ENCODE results near the gene HINT2. TPM values are rescaled to one million over a fixed set of nuclear protein-coding genes. Genes with fewer than 3 reads are reported as not detected.

The HINT2 gene
- total and polyA plus RNA-seq, 7 donors, result 36.5 to 64.7 (median 43.8) TPM

GRCh38 chr9:35781066-35781465 lies 33.8 kb downstream of the HINT2 start:
- ATAC-seq (no peak), DNase-seq (no peak)
- no peak for TF ChIP-seq CTCF (IDR thresholded peaks at IDR 0.05)
- Histone ChIP-seq H3K36me3 (ENCODE audit: insufficient read depth in 1 of 2, low read depth in 1 of 2) (no peaks in the 10 kb centered on the region), H3K4me3 (no peak overlapping the region), H3K27me3 (ENCODE audit: insufficient read depth in 3 of 3, low read length in 2 of 3) (no peaks in the 10 kb centered on the region), H3K9me3 (no peaks in the 10 kb centered on the region), H3K27ac (no peak overlapping the region), H3K4me1 (no peaks in the 10 kb centered on the region)
- WGBS, 3 donors, result 68 to 86% (median 78%) methylated on average over 2 of the region's 2 CpGs
- intact Hi-C loops (cut with DNase I), result no loop called here

- ATAC-seq (no peak), DNase-seq (no peak)
- Histone ChIP-seq H3K9me3 (no peaks in the 10 kb centered on the region), H3K27ac (no peak overlapping the region), H3K4me3 (no peak overlapping the region), H3K4me1 (peaks cover 6% of the 10 kb centered on the region), H3K27me3 (ENCODE audit: insufficient read depth in 3 of 3, low read length in 2 of 3) (no peaks in the 10 kb centered on the region), H3K36me3 (ENCODE audit: insufficient read depth in 1 of 2, low read depth in 1 of 2) (no peaks in the 10 kb centered on the region)
- 88 to 91% (median 91%) methylated on average over 3 of the region's 3 CpGs for WGBS, 3 donors
- TF ChIP-seq CTCF (IDR thresholded peaks at IDR 0.05), result no peak
- intact Hi-C loops (cut with DNase I), result no loop called here
Observed at GRCh38 chr9:35778496-35778895, 36.3 kb downstream of the HINT2 start.

- H3K27me3 ChIP-seq (ENCODE audit: insufficient read depth in 3 of 3, low read length in 2 of 3), result no peaks in the 10 kb centered on the region
- peaks cover 19% of the 10 kb centered on the region for H3K4me1 ChIP-seq
- ATAC-seq (peak in 1 of 4 donors; percentile 47), DNase-seq (no peak)
- 70 to 80% (median 77%) methylated on average over 4 of the region's 4 CpGs for WGBS, 3 donors
- no peak for TF ChIP-seq CTCF (IDR thresholded peaks at IDR 0.05)
- intact Hi-C loops (cut with DNase I), result no loop called here
- H3K9me3 ChIP-seq, result no peaks in the 10 kb centered on the region
- no peaks in the 10 kb centered on the region for H3K36me3 ChIP-seq (ENCODE audit: insufficient read depth in 1 of 2, low read depth in 1 of 2)
- H3K27ac ChIP-seq, result peak overlapping the region; percentile 44
- no peak overlapping the region for H3K4me3 ChIP-seq
Observed at GRCh38 chr9:35776018-35776417, 38.8 kb downstream of the HINT2 start.

- Histone ChIP-seq H3K9me3 (no peaks in the 10 kb centered on the region), H3K4me1 (peaks cover 28% of the 10 kb centered on the region), H3K27me3 (ENCODE audit: insufficient read depth in 3 of 3, low read length in 2 of 3) (no peaks in the 10 kb centered on the region), H3K4me3 (no peak overlapping the region), H3K36me3 (ENCODE audit: insufficient read depth in 1 of 2, low read depth in 1 of 2) (no peaks in the 10 kb centered on the region), H3K27ac (peak overlapping the region; percentile 44)
- TF ChIP-seq CTCF (IDR thresholded peaks at IDR 0.05), result no peak
- ATAC-seq (no peak), DNase-seq (peak in 1 of 2 donors; percentile 27)
- 56 to 66% (median 60%) methylated on average over 7 of the region's 7 CpGs for WGBS, 3 donors
- intact Hi-C loops (cut with DNase I), result no loop called here
Observed at GRCh38 chr9:35774907-35775635, 39.8 kb downstream of the HINT2 start.

- DNase-seq (no peak), ATAC-seq (peak in 3 of 4 donors; percentile 38 to 60 (median 59))
- TF ChIP-seq CTCF (IDR thresholded peaks at IDR 0.05), result no peak
- Histone ChIP-seq H3K27me3 (ENCODE audit: insufficient read depth in 3 of 3, low read length in 2 of 3) (no peaks in the 10 kb centered on the region), H3K9me3 (no peaks in the 10 kb centered on the region), H3K36me3 (ENCODE audit: insufficient read depth in 1 of 2, low read depth in 1 of 2) (no peaks in the 10 kb centered on the region), H3K27ac (peak overlapping the region; percentile 68), H3K4me3 (no peak overlapping the region), H3K4me1 (peaks cover 31% of the 10 kb centered on the region)
- whole genome bisulfite sequencing, 3 donors, result 70 to 80% (median 74%) methylated on average over 3 of the region's 3 CpGs
- intact Hi-C loops (cut with DNase I), result no loop called here
Observed at GRCh38 chr9:35771943-35772342, 42.9 kb downstream of the HINT2 start.

Measured in psoas muscle (tissue), 8 donors.